ENCODE data around the gene TUBA4A.
"Not testable (repeated sequence)": the region's sequence is repeated elsewhere in the genome, so short reads cannot be mapped to it uniquely, and the experiment has no call there.

TUBA4A gene

DNA sequence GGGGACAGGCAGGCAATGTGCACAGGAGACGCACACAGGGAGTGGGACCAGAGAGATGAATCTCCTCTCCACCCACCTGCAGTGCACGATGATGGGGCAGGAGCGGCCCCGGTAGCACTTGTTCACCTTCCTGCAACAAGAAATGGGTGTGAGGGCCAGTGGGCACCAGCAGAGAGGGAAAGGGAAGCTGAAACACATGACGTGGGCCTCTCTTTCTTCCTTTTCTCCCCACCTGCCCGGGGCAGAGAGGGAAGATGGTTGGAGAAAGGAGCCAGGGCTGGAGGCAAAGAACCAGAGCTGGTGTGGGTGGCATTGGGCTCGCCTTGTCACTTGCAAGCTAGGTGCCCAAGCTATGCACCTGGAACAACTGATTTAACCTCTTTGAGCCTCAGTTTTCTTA, 37.7 kb upstream of the TUBA4A start:
- H3K27ac ChIP-seq = no peak overlapping the region

DNA sequence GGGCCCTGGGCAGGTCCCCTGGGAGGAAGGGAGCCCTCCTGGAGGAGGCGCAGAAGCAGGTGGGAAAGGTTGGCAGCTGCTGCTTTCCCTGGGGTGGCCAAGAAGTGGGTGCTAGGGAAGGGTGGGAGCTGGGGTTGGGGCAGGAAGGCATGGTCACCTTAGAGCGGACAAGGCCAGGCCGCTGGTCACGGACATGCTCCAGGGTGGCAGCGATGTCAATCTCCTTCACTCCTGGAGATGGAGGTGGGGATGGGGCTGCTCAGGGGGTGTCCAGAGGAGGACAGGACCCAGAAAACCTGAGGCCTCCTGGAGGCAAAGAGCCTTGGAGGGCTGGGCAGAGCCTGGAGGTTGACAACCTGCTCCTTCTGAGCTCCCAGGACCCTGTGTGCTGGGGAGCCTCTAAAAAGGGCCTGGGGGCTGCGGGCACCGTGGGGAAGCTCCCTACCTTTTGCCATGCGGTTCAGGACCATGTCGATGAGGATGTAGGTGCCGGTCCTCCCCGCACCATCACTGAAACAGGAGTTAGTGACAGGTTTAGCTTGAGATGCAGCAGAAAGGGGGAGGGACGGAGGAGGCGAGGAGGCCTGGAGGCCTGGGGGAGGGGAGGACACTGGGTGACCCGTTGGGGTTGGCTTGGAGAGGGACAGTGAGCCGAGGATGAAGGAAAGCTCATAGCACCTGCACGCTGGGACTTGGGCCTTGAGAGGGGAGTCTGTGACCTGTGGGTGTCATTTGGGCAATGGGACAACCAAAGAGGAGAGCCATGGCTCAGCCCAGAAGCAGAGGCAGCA, 36.9 kb upstream of the TUBA4A start:
- TF ChIP-seq, protein P1, sequence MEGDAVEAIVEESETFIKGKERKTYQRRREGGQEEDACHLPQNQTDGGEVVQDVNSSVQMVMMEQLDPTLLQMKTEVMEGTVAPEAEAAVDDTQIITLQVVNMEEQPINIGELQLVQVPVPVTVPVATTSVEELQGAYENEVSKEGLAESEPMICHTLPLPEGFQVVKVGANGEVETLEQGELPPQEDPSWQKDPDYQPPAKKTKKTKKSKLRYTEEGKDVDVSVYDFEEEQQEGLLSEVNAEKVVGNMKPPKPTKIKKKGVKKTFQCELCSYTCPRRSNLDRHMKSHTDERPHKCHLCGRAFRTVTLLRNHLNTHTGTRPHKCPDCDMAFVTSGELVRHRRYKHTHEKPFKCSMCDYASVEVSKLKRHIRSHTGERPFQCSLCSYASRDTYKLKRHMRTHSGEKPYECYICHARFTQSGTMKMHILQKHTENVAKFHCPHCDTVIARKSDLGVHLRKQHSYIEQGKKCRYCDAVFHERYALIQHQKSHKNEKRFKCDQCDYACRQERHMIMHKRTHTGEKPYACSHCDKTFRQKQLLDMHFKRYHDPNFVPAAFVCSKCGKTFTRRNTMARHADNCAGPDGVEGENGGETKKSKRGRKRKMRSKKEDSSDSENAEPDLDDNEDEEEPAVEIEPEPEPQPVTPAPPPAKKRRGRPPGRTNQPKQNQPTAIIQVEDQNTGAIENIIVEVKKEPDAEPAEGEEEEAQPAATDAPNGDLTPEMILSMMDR (IDR thresholded peaks at IDR 0.05) = no peak
- no peak for TF ChIP-seq ZFX (IDR thresholded peaks at IDR 0.05; ENCODE audit: borderline replicate concordance)
- H3K27ac ChIP-seq = no peak overlapping the region

More for the DNA sequence above, 37.7 kb upstream of the TUBA4A start:
- TF ChIP-seq, protein P1 (IDR thresholded peaks at IDR 0.05) = no peak
- TF ChIP-seq ZFX (IDR thresholded peaks at IDR 0.05; ENCODE audit: borderline replicate concordance) = no peak

DNA sequence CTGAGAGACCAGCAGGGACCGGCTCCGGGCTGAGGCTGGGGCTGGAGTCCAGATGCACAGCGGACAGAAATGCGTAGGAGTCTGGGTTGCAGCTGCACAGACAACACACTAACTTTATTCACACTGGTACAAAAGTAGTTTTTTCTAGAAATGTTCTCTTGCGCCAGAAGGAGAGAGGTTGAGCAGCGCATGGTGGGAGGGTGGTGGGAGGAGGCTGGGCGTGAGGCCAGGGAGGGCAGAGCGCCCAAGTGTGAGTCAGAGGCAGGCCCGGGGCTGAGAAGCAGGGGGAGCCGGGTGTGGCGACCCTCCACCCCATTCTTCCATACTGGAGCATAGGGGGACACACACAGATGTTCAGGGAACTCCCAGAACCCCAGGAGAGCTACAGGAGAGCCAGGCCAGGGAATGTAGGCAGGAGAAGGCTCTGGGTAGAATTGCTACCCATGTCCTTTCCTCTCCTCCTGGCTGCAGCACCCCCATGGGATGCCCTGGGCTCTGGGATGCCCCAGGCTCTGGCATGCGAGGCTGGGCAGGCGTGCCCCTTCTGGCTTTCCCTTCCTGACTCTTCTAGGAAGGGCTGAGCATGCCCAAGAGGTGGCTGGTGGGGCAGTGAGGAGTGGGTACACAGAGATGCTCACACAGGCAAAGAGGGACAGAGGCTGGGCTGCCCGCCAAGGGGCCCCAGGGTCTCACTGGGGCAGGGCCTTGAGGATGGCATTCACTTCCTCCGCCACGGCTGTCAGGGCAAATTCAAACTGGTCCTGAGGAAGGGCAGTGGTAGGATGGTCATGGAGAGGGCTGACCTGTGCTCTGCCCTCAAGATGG, 36.0 kb upstream of the TUBA4A start:
- no peak overlapping the region for H3K27ac ChIP-seq
- TF ChIP-seq, protein P1 (IDR thresholded peaks at IDR 0.05) = no peak
- no peak for TF ChIP-seq ZFX (IDR thresholded peaks at IDR 0.05; ENCODE audit: borderline replicate concordance)

DNA sequence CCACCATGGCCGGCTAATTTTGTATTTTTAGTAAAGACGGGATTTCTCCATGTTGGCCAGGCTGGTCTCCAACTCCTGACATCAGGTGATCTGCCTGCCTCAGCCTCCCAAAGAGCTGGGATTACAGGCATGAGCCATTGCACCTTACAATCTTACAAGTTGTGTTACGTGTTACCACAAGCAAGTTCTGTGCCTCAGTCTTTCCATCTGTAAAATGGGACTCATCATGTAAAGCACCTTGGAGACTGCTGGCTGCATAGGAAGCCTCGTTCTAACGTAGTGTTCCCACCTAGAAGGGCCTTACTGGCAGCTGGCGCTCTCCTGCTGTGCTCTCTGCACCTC, 35.4 kb upstream of the TUBA4A start:
- TF ChIP-seq ZFX (IDR thresholded peaks at IDR 0.05; ENCODE audit: borderline replicate concordance) = no peak
- TF ChIP-seq, protein P1 (IDR thresholded peaks at IDR 0.05) = no peak
- H3K27ac ChIP-seq = no peak overlapping the region

DNA sequence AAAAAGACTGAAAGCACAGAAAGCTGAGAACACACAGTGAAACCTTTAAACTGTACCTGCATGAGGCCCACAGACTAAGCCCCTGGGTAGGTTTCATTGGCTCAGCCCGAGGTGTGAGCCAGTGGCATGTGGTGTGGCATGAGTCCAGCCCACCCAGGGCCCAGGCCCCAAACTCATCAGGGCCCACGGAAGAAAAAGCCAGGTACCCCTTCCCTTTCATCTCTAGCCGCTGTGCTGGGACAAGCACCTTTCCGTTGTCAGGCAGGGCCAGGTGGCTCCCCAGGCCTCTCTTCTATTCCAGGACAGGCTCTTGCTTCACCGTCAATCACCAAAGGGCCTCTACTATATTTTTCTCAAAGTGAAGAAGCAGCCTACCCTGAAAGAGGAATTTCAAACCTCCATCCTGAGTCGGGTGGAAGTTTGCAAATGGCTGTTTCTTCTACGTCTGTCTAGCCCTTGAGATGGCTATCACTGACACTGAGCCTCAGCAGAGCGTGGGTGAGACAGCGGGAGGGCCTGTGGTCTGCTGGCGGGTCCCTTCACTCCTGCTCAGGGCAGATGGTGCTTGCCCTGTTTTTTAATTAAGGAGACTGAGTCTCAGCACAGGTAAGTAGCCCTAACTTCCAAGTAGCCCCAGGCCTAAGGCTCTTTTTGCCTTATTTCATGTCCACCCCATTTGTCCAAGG, 34.0 kb upstream of the TUBA4A start:
- TF ChIP-seq, protein P1 (IDR thresholded peaks at IDR 0.05) = no peak
- TF ChIP-seq ZFX (IDR thresholded peaks at IDR 0.05; ENCODE audit: borderline replicate concordance) = no peak
- no peak overlapping the region for H3K27ac ChIP-seq

DNA sequence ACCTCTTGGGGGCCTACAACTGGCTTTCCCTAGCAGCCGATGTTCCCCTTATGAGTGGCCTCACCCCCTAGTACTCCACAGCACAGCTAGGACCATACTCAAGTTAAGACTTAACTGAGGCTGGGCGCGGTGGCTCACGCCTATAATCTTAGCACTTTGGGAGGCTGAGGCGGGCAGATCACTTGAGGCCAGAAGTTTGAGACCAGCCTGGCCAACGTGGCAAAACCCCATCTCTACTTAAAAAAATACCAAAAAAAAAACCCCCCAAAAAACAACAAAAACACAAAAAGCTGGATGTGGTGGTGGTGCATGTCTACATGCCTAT, 33.4 kb upstream of the TUBA4A start:
- not testable (repeated sequence) for H3K27ac ChIP-seq

DNA sequence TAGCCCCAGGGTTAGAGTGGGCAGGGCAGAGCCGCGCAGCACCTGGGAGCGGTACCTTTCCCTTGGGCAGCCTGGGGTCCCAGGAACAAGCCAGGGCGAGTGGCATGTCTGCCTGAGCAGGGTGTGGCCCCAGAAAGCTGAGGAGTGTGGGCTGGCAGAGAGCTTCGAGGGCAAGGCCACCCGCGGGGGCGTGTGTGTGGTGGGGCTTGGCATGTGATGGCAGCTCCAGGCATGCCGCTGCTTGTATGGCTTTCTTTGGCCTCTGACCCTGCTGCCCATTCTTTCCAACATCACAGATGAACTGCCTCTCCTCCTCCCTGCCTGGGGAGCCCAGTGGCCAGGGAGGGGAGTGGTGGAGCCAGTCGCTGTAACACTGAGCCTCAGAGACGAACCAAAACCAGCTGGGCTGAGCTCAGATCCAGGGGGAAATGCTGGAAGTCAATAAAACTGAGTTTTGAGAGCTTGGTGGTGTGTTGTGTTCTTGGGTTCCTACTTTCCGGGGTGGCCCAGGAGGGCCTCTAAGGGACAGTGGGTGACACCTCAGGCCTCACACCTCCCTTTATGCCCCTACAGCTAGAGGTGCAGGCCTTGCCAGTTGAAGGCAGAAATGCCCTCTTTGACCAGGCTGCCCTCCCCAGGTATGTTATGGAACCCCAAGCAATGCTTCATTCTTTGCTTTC, 32.9 kb upstream of the TUBA4A start:
- TF ChIP-seq, protein P1 (IDR thresholded peaks at IDR 0.05) = no peak
- TF ChIP-seq ZFX (IDR thresholded peaks at IDR 0.05; ENCODE audit: borderline replicate concordance) = no peak
- no peak overlapping the region for H3K27ac ChIP-seq
